Thoracic aorta (tissue), 2 donors: Measurements from ENCODE around the gene ATP6V1E1. TPM values are rescaled to one million over a fixed set of nuclear protein-coding genes. Genes with fewer than 3 reads are reported as not detected.

Experiments used
- ATAC-seq: fragments of 150-250 bp; one replicate; pipeline ENCODE4 v1.8.0; 2017; ENCODE audit warnings: low read depth; ENCODE audit not compliant: insufficient number of reproducible peaks, low FRiP score
- DNase-seq: peaks from one replicate; pipeline ENCODE4 v3.0.0-alpha.2; 2020; ENCODE audit warnings: low spot score
- H3K27ac ChIP-seq, 2 donors: fragments of 200-600 bp; sonication (generic); 1 replicate in 1 of 2; 2 replicates in 1 of 2; pipeline ENCODE4 v1.5.1; 2016; ENCODE audit warnings: mild to moderate bottlenecking in 2 of 2, moderate library complexity in 2 of 2
- H3K27me3 ChIP-seq: fragments of 200-600 bp; sonication (generic); replicated peaks from 2 replicates; pipeline ENCODE4 v1.6.0; 2016; ENCODE audit warnings: mild to moderate bottlenecking; ENCODE audit not compliant: insufficient read depth
- H3K36me3 ChIP-seq: fragments of 200-600 bp; sonication (generic); one replicate; pipeline ENCODE4 v1.5.1; 2016
- H3K4me1 ChIP-seq, 2 donors: fragments of 200-600 bp; sonication (generic); 1 replicate in 1 of 2; 2 replicates in 1 of 2; pipeline versions ENCODE4 v1.5.1 to v1.6.0; 2016; ENCODE audit warnings: low read depth in 2 of 2, mild to moderate bottlenecking in 1 of 2; ENCODE audit not compliant: control insufficient read depth in 1 of 2
- H3K4me3 ChIP-seq: fragments of 200-600 bp; sonication (generic); 2 replicates; pipeline ENCODE4 v1.5.1; 2016; ENCODE audit warnings: mild to moderate bottlenecking
- H3K9me3 ChIP-seq: fragments of 200-600 bp; sonication (generic); 2 replicates; pipeline ENCODE4 v1.5.1; 2016
- total RNA-seq, 2 donors: library from RNA; depleted of rRNA; stranded (reverse); fragments of >200 nt; gene quantifications; one replicate each; pipeline versions ENCODE4 v1.1.0 to v1.2.3, GENCODE V29; 2016
- TF ChIP-seq, protein P1 (sequence below): fragments of 200-600 bp; sonication (generic); IDR thresholded peaks from one replicate; pipeline ENCODE4 v1.5.1; 2019; ENCODE audit warnings: antibody characterized with exemption

The ATP6V1E1 gene
- total RNA-seq, 2 donors from 2014 or later, result 102 to 124 TPM

DNA sequence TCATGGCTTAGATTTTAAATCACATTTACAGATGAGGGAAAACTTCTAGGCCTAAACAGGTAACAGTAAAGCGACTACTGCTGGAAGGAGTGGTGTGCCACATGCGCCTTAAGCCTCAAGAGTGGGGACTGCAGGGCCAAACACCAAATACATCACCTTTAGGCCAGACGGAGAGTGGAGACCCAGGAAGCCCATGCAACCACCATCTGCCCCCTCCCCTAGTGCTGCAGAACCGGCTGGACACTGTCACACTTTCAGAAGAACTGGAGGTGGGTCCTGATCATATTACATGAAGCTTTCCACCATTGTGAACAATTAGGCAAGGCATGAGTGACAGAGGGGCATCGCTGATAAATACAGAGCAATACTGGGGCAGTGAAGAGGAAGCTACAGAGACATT is 36.3 kb downstream of the ATP6V1E1 start:
- no peaks in the 10 kb centered on the region for H3K4me1 ChIP-seq
- no peaks in the 10 kb centered on the region for H3K9me3 ChIP-seq
- H3K27me3 ChIP-seq, result no peaks in the 10 kb centered on the region
- DNase-seq (no peak), ATAC-seq (no peak)
- H3K36me3 ChIP-seq, result peaks cover 38% of the 10 kb centered on the region
- no peak overlapping the region for H3K27ac ChIP-seq
- TF ChIP-seq, protein P1, sequence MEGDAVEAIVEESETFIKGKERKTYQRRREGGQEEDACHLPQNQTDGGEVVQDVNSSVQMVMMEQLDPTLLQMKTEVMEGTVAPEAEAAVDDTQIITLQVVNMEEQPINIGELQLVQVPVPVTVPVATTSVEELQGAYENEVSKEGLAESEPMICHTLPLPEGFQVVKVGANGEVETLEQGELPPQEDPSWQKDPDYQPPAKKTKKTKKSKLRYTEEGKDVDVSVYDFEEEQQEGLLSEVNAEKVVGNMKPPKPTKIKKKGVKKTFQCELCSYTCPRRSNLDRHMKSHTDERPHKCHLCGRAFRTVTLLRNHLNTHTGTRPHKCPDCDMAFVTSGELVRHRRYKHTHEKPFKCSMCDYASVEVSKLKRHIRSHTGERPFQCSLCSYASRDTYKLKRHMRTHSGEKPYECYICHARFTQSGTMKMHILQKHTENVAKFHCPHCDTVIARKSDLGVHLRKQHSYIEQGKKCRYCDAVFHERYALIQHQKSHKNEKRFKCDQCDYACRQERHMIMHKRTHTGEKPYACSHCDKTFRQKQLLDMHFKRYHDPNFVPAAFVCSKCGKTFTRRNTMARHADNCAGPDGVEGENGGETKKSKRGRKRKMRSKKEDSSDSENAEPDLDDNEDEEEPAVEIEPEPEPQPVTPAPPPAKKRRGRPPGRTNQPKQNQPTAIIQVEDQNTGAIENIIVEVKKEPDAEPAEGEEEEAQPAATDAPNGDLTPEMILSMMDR, result no peak
- H3K4me3 ChIP-seq, result no peak overlapping the region

DNA sequence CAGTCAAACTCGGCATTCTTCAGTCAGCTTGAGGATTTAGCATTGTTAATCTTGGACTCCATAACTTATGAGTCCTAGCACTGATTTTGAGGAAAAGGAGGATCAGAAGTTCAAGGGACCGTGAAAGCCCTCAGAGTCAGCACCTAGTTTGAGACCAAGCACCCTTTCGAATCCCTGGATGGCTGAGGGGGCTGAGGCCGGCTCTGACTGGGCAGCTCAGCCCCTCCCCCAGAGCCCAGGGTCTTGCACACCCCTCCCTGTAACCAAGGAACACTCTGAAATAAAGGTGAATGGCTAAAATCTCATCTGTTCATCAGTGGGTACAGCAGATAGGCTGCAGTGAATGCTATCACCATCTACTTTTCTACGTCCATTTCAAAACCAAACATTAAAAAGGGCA is 38.0 kb downstream of the ATP6V1E1 start:
- Histone ChIP-seq H3K4me3 (no peak overlapping the region), H3K4me1 (no peaks in the 10 kb centered on the region), H3K9me3 (no peaks in the 10 kb centered on the region), H3K27me3 (no peaks in the 10 kb centered on the region), H3K36me3 (peaks cover 30% of the 10 kb centered on the region), H3K27ac (no peak overlapping the region)
- TF ChIP-seq, protein P1, result no peak
- DNase-seq (no peak), ATAC-seq (no peak)

DNA sequence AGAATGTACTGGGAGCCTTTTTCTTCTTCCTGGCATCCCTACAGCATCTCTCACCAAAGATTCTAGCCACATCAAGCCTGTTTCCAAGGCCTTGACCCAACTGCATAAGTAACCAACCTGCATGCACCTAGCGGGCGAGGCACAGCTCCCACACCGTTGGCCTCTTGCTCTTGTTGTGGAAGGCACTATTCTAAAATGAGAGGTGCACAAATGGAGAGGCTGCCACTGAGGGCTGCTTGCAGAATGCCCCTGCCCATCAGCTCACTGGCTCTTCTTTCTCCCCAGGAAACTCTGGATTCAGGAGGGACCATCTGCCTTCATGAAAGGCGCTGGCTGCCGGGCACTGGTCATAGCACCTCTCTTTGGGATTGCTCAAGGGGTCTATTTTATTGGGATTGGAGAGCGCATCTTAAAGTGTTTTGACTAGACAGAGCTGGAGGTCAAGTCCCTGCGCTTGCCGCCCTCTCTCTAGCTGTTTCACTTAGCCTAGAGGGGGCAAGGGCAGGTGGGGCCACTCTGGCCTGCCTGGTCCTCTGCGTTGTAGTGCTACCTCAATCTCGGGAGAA is 38.7 kb downstream of the ATP6V1E1 start:
- ATAC-seq (no peak), DNase-seq (no peak)
- Histone ChIP-seq H3K27ac (no peak overlapping the region), H3K4me3 (no peak overlapping the region), H3K9me3 (no peaks in the 10 kb centered on the region), H3K4me1 (no peaks in the 10 kb centered on the region), H3K36me3 (peaks cover 23% of the 10 kb centered on the region), H3K27me3 (no peaks in the 10 kb centered on the region)
- TF ChIP-seq, protein P1, result no peak

DNA sequence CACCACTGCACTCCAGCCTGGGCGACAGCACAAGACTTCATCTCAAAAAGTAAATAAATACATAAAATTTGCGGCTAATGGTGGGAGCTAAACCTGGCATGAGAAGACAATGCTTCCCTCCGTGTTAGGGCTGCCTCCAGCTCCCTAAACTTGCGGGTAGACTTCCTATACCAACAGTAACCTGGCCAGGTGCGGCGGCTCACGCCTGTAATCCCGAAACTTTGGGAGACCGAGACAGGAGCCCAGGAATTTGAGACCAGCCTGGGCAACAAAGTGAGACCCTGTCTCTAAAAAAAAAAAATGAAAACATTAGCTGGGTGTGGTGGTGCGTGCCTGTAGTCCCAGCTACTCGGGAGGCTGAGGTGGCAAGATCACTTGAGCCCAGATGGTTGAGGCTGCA is 39.9 kb downstream of the ATP6V1E1 start:
- DNase-seq (no peak), ATAC-seq (no peak)
- TF ChIP-seq, protein P1, result no peak
- no peaks in the 10 kb centered on the region for H3K4me1 ChIP-seq
- H3K36me3 ChIP-seq, result peaks cover 18% of the 10 kb centered on the region
- H3K27ac ChIP-seq, result no peak overlapping the region
- H3K27me3 ChIP-seq, result no peaks in the 10 kb centered on the region
- H3K9me3 ChIP-seq, result no peaks in the 10 kb centered on the region
- no peak overlapping the region for H3K4me3 ChIP-seq

DNA sequence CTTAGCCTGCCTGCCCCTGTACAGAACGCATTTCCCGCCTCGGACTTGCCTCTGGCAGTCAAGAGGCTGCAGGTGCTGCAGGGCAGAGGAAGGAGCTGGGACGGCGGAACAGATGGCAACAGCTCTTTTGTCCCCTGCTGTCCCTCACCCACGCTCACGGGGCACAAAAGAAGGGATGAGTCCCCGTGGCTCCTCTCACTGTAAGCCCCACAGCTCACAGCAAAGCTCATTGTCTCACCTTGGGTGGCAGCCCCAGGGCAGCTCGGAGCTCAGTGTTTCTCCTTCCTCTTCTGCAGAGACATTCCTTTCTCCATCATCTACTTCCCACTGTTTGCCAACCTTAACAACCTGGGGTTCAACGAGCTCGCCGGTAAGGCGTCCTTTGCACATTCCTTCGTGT is 40.9 kb downstream of the ATP6V1E1 start:
- no peak for ATAC-seq

More for the DNA sequence above, 40.9 kb downstream of the ATP6V1E1 start:
- DNase-seq, result no peak
- peaks cover 12% of the 10 kb centered on the region for H3K36me3 ChIP-seq
- H3K4me1 ChIP-seq, result no peaks in the 10 kb centered on the region
- H3K27me3 ChIP-seq, result no peaks in the 10 kb centered on the region
- H3K9me3 ChIP-seq, result no peaks in the 10 kb centered on the region
- no peak overlapping the region for H3K27ac ChIP-seq
- no peak overlapping the region for H3K4me3 ChIP-seq
- TF ChIP-seq, protein P1, result no peak
